Osteocyte (in vitro differentiated cells): ENCODE measurements around the gene KLRB1. TPM values are rescaled to one million over a fixed set of nuclear protein-coding genes. Genes with fewer than 3 reads are reported as not detected.
"Not testable (repeated sequence)": the region's sequence is repeated elsewhere in the genome, so short reads cannot be mapped to it uniquely, and the experiment has no call there.

Source experiments
- DNase-seq: peaks from one replicate; pipeline ENCODE4 v3.0.0; 2021; ENCODE audit warnings: mixed read lengths; ENCODE audit not compliant: unreplicated experiment; ENCODE audit errors: extremely low spot score
- H3K27ac Mint-ChIP-seq: one replicate; pipeline ENCODE4 v1.8.0; 2021; ENCODE audit warnings: mild to moderate bottlenecking, mixed read lengths; ENCODE audit not compliant: unreplicated experiment
- H3K27me3 Mint-ChIP-seq: one replicate; pipeline ENCODE4 v1.8.0; 2021; ENCODE audit warnings: mixed read lengths; ENCODE audit not compliant: unreplicated experiment
- H3K36me3 Mint-ChIP-seq: one replicate; pipeline ENCODE4 v1.8.0; 2021; ENCODE audit warnings: mixed read lengths; ENCODE audit not compliant: unreplicated experiment
- H3K4me1 Mint-ChIP-seq: one replicate; pipeline ENCODE4 v1.8.0; 2021; ENCODE audit warnings: mixed read lengths; ENCODE audit not compliant: unreplicated experiment
- H3K4me3 Mint-ChIP-seq: one replicate; pipeline ENCODE4 v1.8.0; 2021; ENCODE audit warnings: mild to moderate bottlenecking, moderate library complexity, mixed read lengths; ENCODE audit not compliant: unreplicated experiment
- H3K9me3 Mint-ChIP-seq: one replicate; pipeline ENCODE4 v1.8.0; 2021; ENCODE audit warnings: mixed read lengths; ENCODE audit not compliant: unreplicated experiment
- CTCF ChIP-seq: fragments of 200-600 bp; sonication (generic); IDR thresholded peaks from 2 replicates; pipeline ENCODE4 v1.5.0; 2021; ENCODE audit warnings: antibody characterized with exemption, mild to moderate bottlenecking, moderate library complexity
- total RNA-seq: library from RNA; stranded (reverse); gene quantifications from 2 replicates; pipeline ENCODE4 v1.2.1, GENCODE V29; 2021

Gene KLRB1
- total RNA-seq, 1 donor from 2014 or later, result not detected

GRCh38 chr12:9632766-9633165 is 25.1 kb upstream of the KLRB1 start:
- no peak overlapping the region for H3K4me3 Mint-ChIP-seq

GRCh38 chr12:9626821-9627220 is 19.1 kb upstream of the KLRB1 start:
- no peak overlapping the region for H3K27ac Mint-ChIP-seq
- peaks cover 5% of the 10 kb centered on the region for H3K9me3 Mint-ChIP-seq
- H3K4me3 Mint-ChIP-seq, result no peak overlapping the region
- DNase-seq, result no peak
- H3K4me1 Mint-ChIP-seq, result no peaks in the 10 kb centered on the region
- no peak for TF ChIP-seq CTCF
- H3K27me3 Mint-ChIP-seq, result no peaks in the 10 kb centered on the region
- H3K36me3 Mint-ChIP-seq, result no peaks in the 10 kb centered on the region

More at GRCh38 chr12:9632766-9633165, 25.1 kb upstream of the KLRB1 start:
- TF ChIP-seq CTCF, result no peak
- H3K36me3 Mint-ChIP-seq, result no peaks in the 10 kb centered on the region
- no peaks in the 10 kb centered on the region for H3K4me1 Mint-ChIP-seq
- peaks cover 2% of the 10 kb centered on the region for H3K27me3 Mint-ChIP-seq
- no peak overlapping the region for H3K27ac Mint-ChIP-seq
- DNase-seq, result no peak
- H3K9me3 Mint-ChIP-seq, result no peaks in the 10 kb centered on the region

- Mint-ChIP-seq H3K27ac (no peak overlapping the region), H3K36me3 (no peaks in the 10 kb centered on the region), H3K4me3 (no peak overlapping the region), H3K9me3 (peaks cover 5% of the 10 kb centered on the region), H3K4me1 (no peaks in the 10 kb centered on the region), H3K27me3 (no peaks in the 10 kb centered on the region)
- no peak for TF ChIP-seq CTCF
- no peak for DNase-seq
Measured at GRCh38 chr12:9626291-9626690, 18.6 kb upstream of the KLRB1 start.

- H3K27me3 Mint-ChIP-seq, result no peaks in the 10 kb centered on the region
- H3K4me1 Mint-ChIP-seq, result no peaks in the 10 kb centered on the region
- no peak for DNase-seq
- H3K36me3 Mint-ChIP-seq, result no peaks in the 10 kb centered on the region
- no peak overlapping the region for H3K27ac Mint-ChIP-seq
- H3K4me3 Mint-ChIP-seq, result no peak overlapping the region
- no peak for TF ChIP-seq CTCF
- peaks cover 5% of the 10 kb centered on the region for H3K9me3 Mint-ChIP-seq
Measured at GRCh38 chr12:9625019-9625418, 17.3 kb upstream of the KLRB1 start.

GRCh38 chr12:9619411-9620179 is 11.9 kb upstream of the KLRB1 start:
- peaks cover 14% of the 10 kb centered on the region for H3K9me3 Mint-ChIP-seq
- no peak for TF ChIP-seq CTCF

GRCh38 chr12:9618906-9619305 is 11.2 kb upstream of the KLRB1 start:
- H3K27ac Mint-ChIP-seq, H3K9me3 Mint-ChIP-seq, H3K27me3 Mint-ChIP-seq, H3K4me1 Mint-ChIP-seq, DNase-seq, H3K36me3 Mint-ChIP-seq, H3K4me3 Mint-ChIP-seq: not testable (repeated sequence)

More at GRCh38 chr12:9619411-9620179, 11.9 kb upstream of the KLRB1 start:
- H3K4me3 Mint-ChIP-seq, result no peak overlapping the region
- no peak overlapping the region for H3K27ac Mint-ChIP-seq
- no peak for DNase-seq
- H3K4me1 Mint-ChIP-seq, result no peaks in the 10 kb centered on the region
- no peaks in the 10 kb centered on the region for H3K27me3 Mint-ChIP-seq
- no peaks in the 10 kb centered on the region for H3K36me3 Mint-ChIP-seq
